Mammary epithelial cell (primary cell): ENCODE results near the gene TEAD2.

Experiments used
- CTCF ChIP-seq, 2 donors: IDR thresholded peaks in 1 of 2; conservative IDR thresholded peaks in 1 of 2; 2 replicates each; pipeline ENCODE4 v1.5.1; 2011 to 2012; ENCODE audit warnings: inconsistent platforms in 2 of 2, low read length in 2 of 2, mild to moderate bottlenecking in 2 of 2, control low read depth in 1 of 2, low read depth in 1 of 2; ENCODE audit not compliant: insufficient read depth in 1 of 2; ENCODE audit errors: extremely low read depth in 1 of 2
- EZH2 ChIP-seq: IDR thresholded peaks from 2 replicates; pipeline ENCODE4 v1.6.1; 2012; ENCODE audit warnings: low read length, inconsistent platforms, borderline replicate concordance

DNA sequence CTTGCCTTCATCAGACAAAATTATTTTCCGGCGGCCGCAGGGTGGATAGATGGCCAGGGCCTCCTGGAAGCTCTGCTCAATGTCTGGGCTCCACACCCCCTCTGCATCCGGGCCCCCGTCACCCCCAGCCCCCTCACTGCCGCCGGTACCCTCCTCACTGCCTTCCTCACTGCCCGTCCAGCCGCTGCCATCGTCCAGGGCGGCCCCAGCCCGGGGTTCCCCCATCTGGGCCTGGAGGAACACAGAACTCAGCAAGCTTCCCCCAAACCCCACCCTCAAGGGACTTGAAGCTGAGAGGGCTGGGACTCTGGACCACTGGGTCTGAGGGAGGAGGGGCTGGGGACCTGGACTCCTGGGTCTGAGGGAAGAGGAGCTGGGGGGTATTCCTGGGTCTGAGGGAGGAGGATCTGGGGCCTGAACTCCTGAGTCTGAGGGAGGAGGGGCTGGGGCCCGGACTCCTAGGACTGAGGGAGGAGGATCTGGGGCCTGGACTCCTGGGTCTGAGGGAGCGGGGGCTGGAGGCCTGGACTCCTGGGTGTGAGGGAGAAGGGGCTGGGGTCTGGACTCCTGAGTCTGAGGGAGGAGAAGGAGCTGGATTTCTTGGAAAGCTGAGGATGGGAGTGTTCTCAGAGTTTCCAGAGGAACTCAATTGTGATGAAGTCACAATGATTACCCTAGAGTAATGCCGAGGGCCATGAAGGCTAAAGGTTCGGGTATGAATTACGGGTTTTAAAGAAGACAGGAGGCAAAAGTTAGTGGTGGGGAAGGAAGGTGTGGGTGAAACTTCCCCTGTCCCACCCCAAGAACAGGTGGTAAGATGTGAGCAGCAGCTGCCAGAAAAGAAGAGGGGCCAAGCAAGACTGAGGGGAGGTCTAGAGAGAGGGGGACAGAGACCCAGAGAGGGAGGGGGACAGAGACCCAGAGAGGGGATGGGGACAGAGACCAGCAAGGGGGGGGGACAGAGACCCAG lies 2.1 kb downstream of the TEAD2 start:
- no peak for TF ChIP-seq CTCF (conservative IDR thresholded peaks at IDR 0.05 in 1 of 2, IDR thresholded peaks at IDR 0.05 in 1 of 2; ENCODE audit: extremely low read depth in 1 of 2, insufficient read depth in 1 of 2, low read depth in 1 of 2, low read length in 2 of 2)
- TF ChIP-seq EZH2: no peak
